ENCODE results near the gene TSPAN11.

DNA sequence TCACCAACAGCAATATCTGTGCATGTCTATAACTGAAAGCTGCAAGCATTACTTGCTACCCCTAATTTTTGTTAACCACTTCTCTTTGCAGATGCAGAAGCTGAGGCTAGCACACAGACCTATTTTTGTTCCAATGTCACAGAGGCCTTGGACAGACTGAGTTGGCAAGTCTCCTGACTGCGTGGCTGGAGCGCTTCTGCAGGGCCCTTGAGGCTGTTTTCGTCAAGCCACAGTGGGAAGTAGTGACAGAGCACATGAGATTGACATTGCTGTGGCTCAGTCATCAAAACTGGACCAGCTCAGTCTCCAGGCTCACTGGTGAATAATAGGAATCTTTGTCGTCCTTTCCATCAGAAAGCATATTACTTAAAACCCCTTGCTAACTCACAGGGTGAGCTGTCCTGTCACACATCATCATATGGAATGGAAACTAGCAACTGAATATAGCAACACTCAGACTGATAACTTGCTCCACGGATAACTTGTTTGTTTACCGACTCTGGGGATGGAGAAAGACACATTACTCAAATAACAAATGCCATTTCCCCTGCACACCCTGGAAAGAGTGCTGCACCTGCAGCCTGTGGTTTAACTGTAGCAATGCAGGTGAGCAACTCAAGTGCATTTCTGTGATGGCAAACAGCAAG, 103.5 kb downstream of the TSPAN11 start:
- TF ChIP-seq, protein P1, sequence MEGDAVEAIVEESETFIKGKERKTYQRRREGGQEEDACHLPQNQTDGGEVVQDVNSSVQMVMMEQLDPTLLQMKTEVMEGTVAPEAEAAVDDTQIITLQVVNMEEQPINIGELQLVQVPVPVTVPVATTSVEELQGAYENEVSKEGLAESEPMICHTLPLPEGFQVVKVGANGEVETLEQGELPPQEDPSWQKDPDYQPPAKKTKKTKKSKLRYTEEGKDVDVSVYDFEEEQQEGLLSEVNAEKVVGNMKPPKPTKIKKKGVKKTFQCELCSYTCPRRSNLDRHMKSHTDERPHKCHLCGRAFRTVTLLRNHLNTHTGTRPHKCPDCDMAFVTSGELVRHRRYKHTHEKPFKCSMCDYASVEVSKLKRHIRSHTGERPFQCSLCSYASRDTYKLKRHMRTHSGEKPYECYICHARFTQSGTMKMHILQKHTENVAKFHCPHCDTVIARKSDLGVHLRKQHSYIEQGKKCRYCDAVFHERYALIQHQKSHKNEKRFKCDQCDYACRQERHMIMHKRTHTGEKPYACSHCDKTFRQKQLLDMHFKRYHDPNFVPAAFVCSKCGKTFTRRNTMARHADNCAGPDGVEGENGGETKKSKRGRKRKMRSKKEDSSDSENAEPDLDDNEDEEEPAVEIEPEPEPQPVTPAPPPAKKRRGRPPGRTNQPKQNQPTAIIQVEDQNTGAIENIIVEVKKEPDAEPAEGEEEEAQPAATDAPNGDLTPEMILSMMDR (IDR thresholded peaks at IDR 0.05; ENCODE audit: poor library complexity): no peak
- TF ChIP-seq EZH2 (IDR thresholded peaks at IDR 0.05; ENCODE audit: borderline replicate concordance): no peak

Measured in hepatocyte (in vitro differentiated cells).